Tibial nerve (tissue), 4 donors: ENCODE data around the gene PDCD6IP.

Experiments
- EP300 ChIP-seq, 2 donors: sonication (generic); formaldehyde crosslinking; IDR thresholded peaks; one replicate each; pipeline ENCODE4 v1.6.1; 2017; ENCODE audit warnings: antibody characterized with exemption in 2 of 2, mild to moderate bottlenecking in 1 of 2
- POLR2A ChIP-seq, 2 donors: fragments of 450-650 bp; IDR thresholded peaks; one replicate each; pipeline ENCODE4 v1.6.1; 2017; ENCODE audit warnings: antibody characterized with exemption in 2 of 2, mild to moderate bottlenecking in 2 of 2, moderate library complexity in 2 of 2
- TF ChIP-seq, protein P1 (sequence below), 5 experiments: fragments of 200-600 bp in 3 of 5; fragments of 450-650 bp in 2 of 5; sonication (generic) in 3 of 5; IDR thresholded peaks; one replicate each; pipeline ENCODE4 v1.5.1; 2016 to 2019; ENCODE audit warnings: antibody characterized with exemption in 5 of 5, mild to moderate bottlenecking in 3 of 5, moderate library complexity in 2 of 5

- TF ChIP-seq, protein P1, sequence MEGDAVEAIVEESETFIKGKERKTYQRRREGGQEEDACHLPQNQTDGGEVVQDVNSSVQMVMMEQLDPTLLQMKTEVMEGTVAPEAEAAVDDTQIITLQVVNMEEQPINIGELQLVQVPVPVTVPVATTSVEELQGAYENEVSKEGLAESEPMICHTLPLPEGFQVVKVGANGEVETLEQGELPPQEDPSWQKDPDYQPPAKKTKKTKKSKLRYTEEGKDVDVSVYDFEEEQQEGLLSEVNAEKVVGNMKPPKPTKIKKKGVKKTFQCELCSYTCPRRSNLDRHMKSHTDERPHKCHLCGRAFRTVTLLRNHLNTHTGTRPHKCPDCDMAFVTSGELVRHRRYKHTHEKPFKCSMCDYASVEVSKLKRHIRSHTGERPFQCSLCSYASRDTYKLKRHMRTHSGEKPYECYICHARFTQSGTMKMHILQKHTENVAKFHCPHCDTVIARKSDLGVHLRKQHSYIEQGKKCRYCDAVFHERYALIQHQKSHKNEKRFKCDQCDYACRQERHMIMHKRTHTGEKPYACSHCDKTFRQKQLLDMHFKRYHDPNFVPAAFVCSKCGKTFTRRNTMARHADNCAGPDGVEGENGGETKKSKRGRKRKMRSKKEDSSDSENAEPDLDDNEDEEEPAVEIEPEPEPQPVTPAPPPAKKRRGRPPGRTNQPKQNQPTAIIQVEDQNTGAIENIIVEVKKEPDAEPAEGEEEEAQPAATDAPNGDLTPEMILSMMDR (IDR thresholded peaks at IDR 0.05) = no peak
- TF ChIP-seq POLR2A (IDR thresholded peaks at IDR 0.05) (no peak), EP300 (IDR thresholded peaks at IDR 0.05) (no peak)
Observed at GRCh38 chr3:33779751-33780150, 18.7 kb upstream of the PDCD6IP start.
